Measurements from ENCODE around the gene TUBB. TPM values are rescaled to one million over a fixed set of nuclear protein-coding genes. Genes with fewer than 3 reads are reported as not detected.

TUBB gene
- total and polyA plus RNA-seq, 2 of the 8 experiments (the other 6 are each of a cell fraction or from before 2014, with no cell fraction given): 1,880 to 3,022 TPM

- no peak for TF ChIP-seq USF2 (IDR thresholded peaks at IDR 0.05; ENCODE audit: low read length)
- TF ChIP-seq CHD2 (IDR thresholded peaks at IDR 0.05; ENCODE audit: low read length): peak; percentile 84
- 0 out of 3 replicates have a peak, but pooled peaks of 1 of the 2 experiments have one; percentile 32 for TF ChIP-seq EP300 (IDR thresholded peaks at IDR 0.05; ENCODE audit: borderline replicate concordance in 1 of 2, low read depth in 2 of 2, low read length in 2 of 2)
- no peak for TF ChIP-seq ATF3 (IDR thresholded peaks at IDR 0.05; ENCODE audit: insufficient read depth, low read depth, low read length)
- TF ChIP-seq NRF1 (IDR thresholded peaks at IDR 0.05; ENCODE audit: low read depth, low read length): no peak
- no peak for TF ChIP-seq TEAD4 (IDR thresholded peaks at IDR 0.05; ENCODE audit: low read depth, low read length)
- TF ChIP-seq POLR2A (IDR thresholded peaks at IDR 0.05; ENCODE audit: control extremely low read depth in 1 of 2, low read depth in 2 of 2, low read length in 2 of 2): no peak
- no peak; the same call in none of the 2 replicates for TF ChIP-seq TAF1 (IDR thresholded peaks at IDR 0.05; ENCODE audit: low read depth, low read length)
- TF ChIP-seq SIRT6 (IDR thresholded peaks at IDR 0.05; ENCODE audit: low read length): no peak
- no peak for TF ChIP-seq RXRA (IDR thresholded peaks at IDR 0.05; ENCODE audit: insufficient read depth, low read depth, low read length)
- TF ChIP-seq ASH2L (IDR thresholded peaks at IDR 0.05; ENCODE audit: low read length): peak; percentile 93
- peak; percentile 82 for TF ChIP-seq KDM4A (IDR thresholded peaks at IDR 0.05; ENCODE audit: low read depth, low read length, severe bottlenecking)
- no peak for TF ChIP-seq JUN (IDR thresholded peaks at IDR 0.05; ENCODE audit: low read depth, low read length)
- no peak for TF ChIP-seq GABPA (IDR thresholded peaks at IDR 0.05; ENCODE audit: borderline replicate concordance, insufficient read depth, low read length)
- no peak for TF ChIP-seq SUZ12 (IDR thresholded peaks at IDR 0.05; ENCODE audit: low read length)
- TF ChIP-seq MAFK (IDR thresholded peaks at IDR 0.05; ENCODE audit: low read depth, low read length): no peak
- TF ChIP-seq SIN3A (conservative IDR thresholded peaks at IDR 0.05 in 1 of 2, IDR thresholded peaks at IDR 0.05 in 1 of 2; ENCODE audit: low read depth in 1 of 2, low read length in 2 of 2): peak; percentile 86 to 95; a peak in 3 of 4 replicates
- TF ChIP-seq SIX5 (IDR thresholded peaks at IDR 0.05; ENCODE audit: low read depth, low read length): no peak
- TF ChIP-seq POLR2AphosphoS5 (IDR thresholded peaks at IDR 0.05; ENCODE audit: low read depth, low read length): no peak
- TF ChIP-seq KDM5A (IDR thresholded peaks at IDR 0.05; ENCODE audit: low read length): peak; percentile 29; the same call in 1 of the 2 replicates
- TF ChIP-seq RAD21 (IDR thresholded peaks at IDR 0.05 in 1 of 2, conservative IDR thresholded peaks at IDR 0.05 in 1 of 2; ENCODE audit: low read depth in 2 of 2, low read length in 2 of 2): peak; percentile 19 to 42; a peak in 2 of 4 replicates
- TF ChIP-seq CEBPB (IDR thresholded peaks at IDR 0.05; ENCODE audit: low read depth, low read length): no peak
- TF ChIP-seq CBX8 (IDR thresholded peaks at IDR 0.05; ENCODE audit: borderline replicate concordance, low read depth, low read length): no peak
Measured at GRCh38 chr6:30672445-30673253, 47.5 kb upstream of the TUBB start, which contains the start of gene DHX16 (continued).
